Activated naive CD4-positive, alpha-beta T cell treated with anti-CD3 and anti-CD28 coated beads for 36 hours (primary cell): ENCODE measurements around the gene ATXN1. TPM values are rescaled to one million over a fixed set of nuclear protein-coding genes. Genes with fewer than 3 reads are reported as not detected.
A peak's percentile ranks its signal among the peaks of the same experiment; 100 is the strongest.
"Not testable (repeated sequence)": the region's sequence is repeated elsewhere in the genome, so short reads cannot be mapped to it uniquely, and the experiment has no call there.

Experiments
- CTCF ChIA-PET: fragments of 350-600 bp; sonication (Branson Sonifier 250); formaldehyde crosslinking; loops from one replicate; lab custom pipeline; 2021; ENCODE audit warnings: antibody characterized with exemption; lab: Charles Lee
- DNase-seq: peaks from one replicate; pipeline ENCODE4 v3.0.0-alpha.2; 2020
- H3K27ac Mint-ChIP-seq: one replicate; pipeline ENCODE4 v1.8.0; 2021; ENCODE audit warnings: mild to moderate bottlenecking, mixed read lengths
- H3K27me3 Mint-ChIP-seq: one replicate; pipeline ENCODE4 v1.8.0; 2021; ENCODE audit warnings: low read depth, mixed read lengths
- H3K36me3 Mint-ChIP-seq: one replicate; pipeline ENCODE4 v1.8.0; 2021; ENCODE audit warnings: low read depth, mixed read lengths
- H3K4me1 Mint-ChIP-seq: one replicate; pipeline ENCODE4 v1.8.0; 2021; ENCODE audit warnings: low read depth, mixed read lengths
- H3K4me3 Mint-ChIP-seq: one replicate; pipeline ENCODE4 v1.8.0; 2021; ENCODE audit warnings: mild to moderate bottlenecking, moderate library complexity, mixed read lengths
- H3K9me3 Mint-ChIP-seq: one replicate; pipeline ENCODE4 v1.8.0; 2021; ENCODE audit warnings: mixed read lengths
- intact Hi-C: fragments of 100-400 bp; cut with micrococcal nuclease; formaldehyde crosslinking; loops from one replicate; pipeline ENCODE4 v1.15.1; 2023
- total RNA-seq, 2 experiments: library from RNA; stranded (reverse); gene quantifications; one replicate each; pipeline ENCODE4 v1.2.3, GENCODE V29; 2021

ATXN1 gene
- total RNA-seq, 2 experiments from 2014 or later = 9.4 to 12.7 TPM

- CTCF ChIA-PET = interaction anchor here (0.6 kb wide), 1 partner anchor 42 kb away, joined by 4 read pairs; no protein-coding TSS in a partner anchor
Measured at GRCh38 chr6:16463246-16463645, 298.0 kb downstream of the ATXN1 start.

GRCh38 chr6:16461491-16461890 lies 299.8 kb downstream of the ATXN1 start:
- CTCF ChIA-PET = no interaction called here
- H3K4me3 Mint-ChIP-seq = no peak overlapping the region
- H3K36me3 Mint-ChIP-seq = peaks cover 5% of the 10 kb centered on the region
- H3K4me1 Mint-ChIP-seq = peaks cover 5% of the 10 kb centered on the region
- H3K27ac Mint-ChIP-seq = no peak overlapping the region
- intact Hi-C loops = no loop called here
- DNase-seq = no peak
- H3K27me3 Mint-ChIP-seq = no peaks in the 10 kb centered on the region
- H3K9me3 Mint-ChIP-seq = peaks cover 2% of the 10 kb centered on the region

More at GRCh38 chr6:16463246-16463645, 298.0 kb downstream of the ATXN1 start:
- peaks cover 12% of the 10 kb centered on the region for H3K4me1 Mint-ChIP-seq
- H3K4me3 Mint-ChIP-seq, H3K27ac Mint-ChIP-seq, H3K36me3 Mint-ChIP-seq, intact Hi-C loops, H3K27me3 Mint-ChIP-seq, H3K9me3 Mint-ChIP-seq, DNase-seq: not testable (repeated sequence)

DNA sequence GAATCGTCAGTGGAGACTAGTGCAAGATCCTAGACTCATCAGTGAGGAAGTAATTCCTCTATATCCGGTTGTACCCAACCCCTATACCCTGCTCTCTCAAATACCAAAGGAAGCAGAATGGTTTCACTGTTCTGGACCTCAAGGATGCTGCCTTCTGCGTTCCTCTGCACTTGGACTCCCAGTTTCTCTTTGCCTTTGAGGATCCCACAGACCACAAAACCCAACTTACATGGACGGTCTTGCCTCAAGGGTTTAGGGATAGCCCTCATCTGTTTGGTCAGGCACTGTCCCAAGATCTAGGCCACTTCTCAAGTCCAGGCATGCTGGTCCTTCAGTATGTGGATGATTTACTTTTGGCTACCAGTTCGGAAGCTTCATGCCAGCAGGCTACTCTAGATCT lies 301.8 kb downstream of the ATXN1 start:
- intact Hi-C loops, H3K36me3 Mint-ChIP-seq, H3K27ac Mint-ChIP-seq, H3K4me1 Mint-ChIP-seq, H3K27me3 Mint-ChIP-seq, DNase-seq, H3K4me3 Mint-ChIP-seq, CTCF ChIA-PET, H3K9me3 Mint-ChIP-seq: not testable (repeated sequence)

- intact Hi-C loops = no loop called here
- Mint-ChIP-seq H3K36me3 (no peaks in the 10 kb centered on the region), H3K4me1 (peaks cover 12% of the 10 kb centered on the region), H3K4me3 (no peak overlapping the region), H3K27ac (no peak overlapping the region), H3K9me3 (no peaks in the 10 kb centered on the region), H3K27me3 (no peaks in the 10 kb centered on the region)
- CTCF ChIA-PET = no interaction called here
- DNase-seq = no peak
Measured at GRCh38 chr6:16452348-16452747, 308.9 kb downstream of the ATXN1 start.

DNA sequence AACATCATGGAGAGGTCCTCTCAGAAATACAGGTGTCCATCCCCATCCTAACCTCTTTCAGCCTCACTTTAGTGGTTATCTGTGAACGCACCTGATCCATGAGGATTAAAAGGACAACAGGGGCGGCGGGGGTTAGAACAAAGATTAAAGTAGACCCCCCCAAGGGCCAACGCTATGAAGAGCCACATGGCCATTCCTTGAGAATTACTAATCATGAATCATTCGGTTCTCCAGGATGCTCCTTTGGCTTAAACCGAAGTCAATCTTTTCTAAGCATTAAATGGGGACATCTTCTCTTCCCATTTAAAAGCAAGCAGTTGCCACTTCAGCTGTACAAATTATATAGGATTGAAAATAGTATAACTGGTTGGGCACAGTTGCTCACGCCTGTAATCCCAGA lies 310.4 kb downstream of the ATXN1 start:
- intact Hi-C loops = no loop called here

DNA sequence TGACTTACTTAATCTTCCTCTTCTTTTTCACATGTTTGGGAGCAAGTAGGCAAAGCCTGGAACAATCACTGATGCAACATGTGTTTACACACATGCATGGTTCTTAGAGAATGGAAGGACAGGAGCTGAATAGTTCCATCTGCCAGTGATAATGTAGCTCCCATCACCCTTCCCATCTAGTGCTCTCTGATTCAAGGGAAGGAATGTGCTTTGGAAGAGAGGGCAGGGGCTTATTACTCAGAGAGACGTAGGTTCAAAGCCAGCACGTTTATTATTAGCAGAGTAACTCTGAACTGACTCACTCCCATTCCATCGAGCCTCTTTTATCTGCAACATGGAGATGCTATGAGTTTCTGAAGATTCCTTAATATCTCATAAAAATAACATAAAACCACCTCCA lies 311.0 kb downstream of the ATXN1 start:
- no peak overlapping the region for H3K27ac Mint-ChIP-seq
- H3K36me3 Mint-ChIP-seq = no peaks in the 10 kb centered on the region
- no peak for DNase-seq
- CTCF ChIA-PET = no interaction called here
- intact Hi-C loops = no loop called here
- peaks cover 12% of the 10 kb centered on the region for H3K4me1 Mint-ChIP-seq
- no peak overlapping the region for H3K4me3 Mint-ChIP-seq
- H3K27me3 Mint-ChIP-seq = no peaks in the 10 kb centered on the region
- no peaks in the 10 kb centered on the region for H3K9me3 Mint-ChIP-seq

More for the DNA sequence above, 310.4 kb downstream of the ATXN1 start:
- H3K36me3 Mint-ChIP-seq = no peaks in the 10 kb centered on the region
- H3K27ac Mint-ChIP-seq = no peak overlapping the region
- H3K4me1 Mint-ChIP-seq = peaks cover 12% of the 10 kb centered on the region
- CTCF ChIA-PET = no interaction called here
- no peak for DNase-seq
- no peak overlapping the region for H3K4me3 Mint-ChIP-seq
- H3K9me3 Mint-ChIP-seq = no peaks in the 10 kb centered on the region
- no peaks in the 10 kb centered on the region for H3K27me3 Mint-ChIP-seq

- Mint-ChIP-seq H3K36me3 (peaks cover 3% of the 10 kb centered on the region), H3K27me3 (no peaks in the 10 kb centered on the region), H3K4me3 (no peak overlapping the region), H3K27ac (no peak overlapping the region), H3K4me1 (peaks cover 9% of the 10 kb centered on the region), H3K9me3 (no peaks in the 10 kb centered on the region)
- DNase-seq = no peak
- CTCF ChIA-PET = no interaction called here
- intact Hi-C loops = no loop called here
Measured at GRCh38 chr6:16446273-16446672, 315.0 kb downstream of the ATXN1 start.

- Mint-ChIP-seq H3K4me3 (no peak overlapping the region), H3K36me3 (peaks cover 4% of the 10 kb centered on the region), H3K4me1 (peaks cover 35% of the 10 kb centered on the region), H3K27me3 (no peaks in the 10 kb centered on the region), H3K27ac (no peak overlapping the region), H3K9me3 (no peaks in the 10 kb centered on the region)
- CTCF ChIA-PET = no interaction called here
- DNase-seq = no peak
- intact Hi-C loops = no loop called here
Measured at GRCh38 chr6:16442031-16442430, 319.2 kb downstream of the ATXN1 start.

DNA sequence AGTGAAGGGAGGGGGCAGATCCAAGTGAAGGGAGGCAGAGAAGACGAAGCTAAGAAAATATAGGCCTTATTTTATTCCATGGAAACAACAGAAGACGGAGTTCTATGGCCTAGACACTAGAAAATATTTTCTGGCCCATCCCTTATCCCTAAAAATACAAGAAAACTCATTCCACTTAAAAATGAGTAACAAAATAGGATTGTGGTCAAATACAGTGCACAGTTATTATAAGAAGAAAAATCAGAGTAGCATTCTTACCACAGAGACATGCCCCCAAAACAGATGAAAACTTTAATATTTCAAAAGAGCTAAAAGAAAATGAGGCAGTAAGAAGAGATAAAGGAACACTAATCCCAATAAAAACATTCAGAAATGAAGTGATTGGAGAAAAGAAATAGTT lies 320.0 kb downstream of the ATXN1 start:
- no peak for DNase-seq
- Mint-ChIP-seq H3K4me3 (no peak overlapping the region), H3K36me3 (peaks cover 8% of the 10 kb centered on the region), H3K4me1 (peaks cover 42% of the 10 kb centered on the region), H3K9me3 (no peaks in the 10 kb centered on the region), H3K27me3 (no peaks in the 10 kb centered on the region), H3K27ac (peak overlapping the region; percentile 46)
- intact Hi-C loops = no loop called here
- CTCF ChIA-PET = interaction anchor here (0.8 kb wide), 1 partner anchor 13 kb away, joined by 4 read pairs; no protein-coding TSS in a partner anchor

- intact Hi-C loops = no loop called here
Measured at GRCh38 chr6:16440636-16441212, 320.5 kb downstream of the ATXN1 start.

DNA sequence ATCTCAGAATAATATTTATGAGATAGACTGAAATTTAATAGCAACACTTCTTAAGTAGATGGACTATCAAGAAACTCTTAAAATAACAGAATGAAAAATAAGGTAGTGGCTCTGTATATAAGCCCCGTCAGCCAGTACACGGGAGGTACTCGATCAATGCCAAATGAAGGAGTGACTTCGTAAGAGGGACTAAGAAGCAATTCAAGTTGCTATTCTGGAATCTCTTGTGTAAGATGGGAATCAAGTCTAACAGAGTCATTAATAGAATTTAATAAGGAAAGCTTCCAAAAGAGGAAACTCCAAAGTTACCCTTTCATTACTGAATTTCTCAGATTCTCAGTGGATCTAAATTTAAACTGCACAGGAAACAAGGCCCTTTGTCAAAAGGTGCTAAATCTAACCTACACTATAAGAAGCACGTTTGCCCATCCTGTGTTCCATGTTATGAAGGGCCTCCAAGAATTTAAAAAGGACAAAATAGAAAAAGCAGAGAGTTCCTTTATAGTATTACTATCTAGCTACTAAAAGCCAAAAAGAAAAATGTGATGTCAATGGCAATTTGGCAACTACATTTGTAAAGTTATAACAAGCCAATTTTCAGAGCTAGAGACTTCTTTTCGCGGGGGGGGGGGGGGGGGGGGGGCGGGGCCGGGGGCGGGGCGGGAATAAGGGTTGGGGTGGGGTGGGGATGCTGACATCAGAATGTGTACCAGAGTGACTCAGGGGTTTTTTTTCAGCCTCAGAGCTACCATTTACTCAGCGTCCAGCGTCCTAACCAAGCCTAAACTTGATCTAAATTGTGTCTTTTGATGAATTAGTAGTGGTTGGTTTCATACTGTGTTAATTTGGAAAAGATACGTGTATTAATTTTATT lies 322.3 kb downstream of the ATXN1 start:
- Mint-ChIP-seq H3K27ac (peak overlapping the region; percentile 65), H3K36me3 (peaks cover 14% of the 10 kb centered on the region), H3K9me3 (no peaks in the 10 kb centered on the region), H3K27me3 (no peaks in the 10 kb centered on the region), H3K4me1 (peaks cover 58% of the 10 kb centered on the region), H3K4me3 (peak overlapping the region; percentile 55)
- DNase-seq = no peak
- CTCF ChIA-PET = interaction anchor here (1.2 kb wide), 1 partner anchor 19 kb away, joined by 3 read pairs; no protein-coding TSS in a partner anchor
- intact Hi-C loops = no loop called here

More at GRCh38 chr6:16440636-16441212, 320.5 kb downstream of the ATXN1 start:
- H3K36me3 Mint-ChIP-seq = peaks cover 8% of the 10 kb centered on the region
- H3K9me3 Mint-ChIP-seq = no peaks in the 10 kb centered on the region
- no peak overlapping the region for H3K4me3 Mint-ChIP-seq
- H3K27ac Mint-ChIP-seq = no peak overlapping the region
- DNase-seq = peak; percentile 44
- peaks cover 43% of the 10 kb centered on the region for H3K4me1 Mint-ChIP-seq
- CTCF ChIA-PET = interaction anchor here (0.6 to 0.8 kb wide), 2 partner anchors 12 to 72 kb away, joined by 4 read pairs; no protein-coding TSS in a partner anchor
- no peaks in the 10 kb centered on the region for H3K27me3 Mint-ChIP-seq

DNA sequence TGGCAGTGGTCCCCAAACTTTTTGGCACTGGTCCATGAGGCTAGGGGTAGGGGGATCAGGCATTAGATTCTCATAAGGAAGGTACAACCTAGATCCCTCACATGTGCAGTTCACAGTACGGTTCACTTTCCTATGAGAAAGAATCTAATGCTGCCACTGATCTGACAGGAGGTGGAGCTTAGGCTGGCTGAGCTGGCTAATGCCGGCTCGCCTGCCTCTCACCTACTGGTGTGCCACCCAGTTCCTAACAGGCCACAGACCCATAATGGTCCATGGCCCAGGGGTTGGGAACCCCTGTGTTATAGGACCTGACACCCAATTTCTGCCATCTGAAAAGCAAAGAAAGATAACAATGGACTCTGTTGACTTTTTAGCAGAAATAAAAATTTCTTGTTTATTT lies 323.3 kb downstream of the ATXN1 start:
- CTCF ChIA-PET = interaction anchor here (0.6 to 1.3 kb wide), 2 partner anchors 18 to 177 kb away, joined by 3 to 5 read pairs; no protein-coding TSS in a partner anchor
- Mint-ChIP-seq H3K9me3 (no peaks in the 10 kb centered on the region), H3K27ac (peak overlapping the region; percentile 89), H3K4me1 (peaks cover 65% of the 10 kb centered on the region), H3K36me3 (peaks cover 14% of the 10 kb centered on the region), H3K27me3 (no peaks in the 10 kb centered on the region), H3K4me3 (peak overlapping the region; percentile 78)
- DNase-seq = no peak
- intact Hi-C loops = loop anchor here (2.0 kb wide), 2 partner anchors 37 to 45 kb away; no protein-coding TSS in a partner anchor
